ENCODE measurements around the gene PAQR4.
A peak's percentile ranks its signal among the peaks of the same experiment; 100 is the strongest.

Gene PAQR4

DNA sequence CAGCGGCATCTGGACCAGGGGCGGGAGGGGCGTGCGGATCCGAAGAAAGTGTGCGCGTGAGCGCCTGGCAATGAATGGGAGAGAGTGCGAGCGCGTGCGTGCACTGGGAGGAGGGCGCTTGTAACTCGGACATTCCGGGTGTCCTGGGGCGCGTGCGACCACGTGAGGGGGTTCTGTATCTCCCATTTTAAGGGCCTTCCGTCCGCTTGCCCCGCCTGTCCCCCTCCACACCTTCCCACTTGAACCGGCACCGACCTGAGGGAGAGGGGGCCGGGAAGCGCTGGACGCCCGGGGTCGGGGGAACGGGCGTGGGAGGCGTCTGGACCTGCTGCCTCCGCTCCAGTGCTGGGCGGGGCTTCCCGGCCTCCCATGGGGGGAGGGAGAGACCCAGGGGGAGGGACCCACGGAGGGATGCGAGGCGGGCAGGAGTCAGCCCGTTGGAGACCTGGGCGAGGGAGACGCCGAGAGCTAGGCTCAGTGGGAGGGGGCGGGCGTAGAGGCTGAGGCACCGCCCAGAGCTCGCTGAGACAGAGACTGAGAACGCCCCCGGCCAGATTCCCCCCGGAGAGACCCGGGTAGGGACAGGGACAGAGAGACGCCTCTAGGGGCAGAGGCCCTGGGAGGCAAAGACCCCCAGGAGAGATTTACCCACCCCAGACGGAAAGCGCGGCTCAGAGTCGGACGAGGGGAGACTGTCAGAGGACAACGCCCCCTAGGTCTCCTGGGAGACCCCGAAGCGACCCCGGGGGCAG lies 5.2 kb upstream of the PAQR4 start, which contains the start of gene KREMEN2:
TSS of gene KREMEN2 (plus strand) at position 553 of the 752 bp plus-strand sequence. CDS start 246 bp downstream, outside the sequence.
- peak within 1 kb of the TSS; percentile 91 for H3K4me3 ChIP-seq (ENCODE audit: low read length)
- peaks cover 25% of the 10 kb centered on the region for H3K79me2 ChIP-seq (ENCODE audit: low read length)
- peaks cover 52% of the 10 kb centered on the region for H3K4me1 ChIP-seq (ENCODE audit: low read length)
- H2AFZ ChIP-seq (ENCODE audit: low read depth, low read length): no peak within 1 kb of the TSS
- H3K27me3 ChIP-seq (ENCODE audit: low read depth, low read length): no peaks in the 10 kb centered on the region
- no peaks in the 10 kb centered on the region for H3K9me3 ChIP-seq (ENCODE audit: insufficient read depth, low read length)
- H3K36me3 ChIP-seq (replicated peaks; ENCODE audit: low read depth, low read length): peaks cover 9% of the 10 kb centered on the region
- TF ChIP-seq, protein P1, sequence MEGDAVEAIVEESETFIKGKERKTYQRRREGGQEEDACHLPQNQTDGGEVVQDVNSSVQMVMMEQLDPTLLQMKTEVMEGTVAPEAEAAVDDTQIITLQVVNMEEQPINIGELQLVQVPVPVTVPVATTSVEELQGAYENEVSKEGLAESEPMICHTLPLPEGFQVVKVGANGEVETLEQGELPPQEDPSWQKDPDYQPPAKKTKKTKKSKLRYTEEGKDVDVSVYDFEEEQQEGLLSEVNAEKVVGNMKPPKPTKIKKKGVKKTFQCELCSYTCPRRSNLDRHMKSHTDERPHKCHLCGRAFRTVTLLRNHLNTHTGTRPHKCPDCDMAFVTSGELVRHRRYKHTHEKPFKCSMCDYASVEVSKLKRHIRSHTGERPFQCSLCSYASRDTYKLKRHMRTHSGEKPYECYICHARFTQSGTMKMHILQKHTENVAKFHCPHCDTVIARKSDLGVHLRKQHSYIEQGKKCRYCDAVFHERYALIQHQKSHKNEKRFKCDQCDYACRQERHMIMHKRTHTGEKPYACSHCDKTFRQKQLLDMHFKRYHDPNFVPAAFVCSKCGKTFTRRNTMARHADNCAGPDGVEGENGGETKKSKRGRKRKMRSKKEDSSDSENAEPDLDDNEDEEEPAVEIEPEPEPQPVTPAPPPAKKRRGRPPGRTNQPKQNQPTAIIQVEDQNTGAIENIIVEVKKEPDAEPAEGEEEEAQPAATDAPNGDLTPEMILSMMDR (IDR thresholded peaks at IDR 0.05; ENCODE audit: low read depth, low read length): peak; percentile 41
- no peak for TF ChIP-seq EZH2phosphoT487 (IDR thresholded peaks at IDR 0.05; ENCODE audit: low read depth)
- H4K20me1 ChIP-seq (ENCODE audit: insufficient read depth, low read length): peaks cover 10% of the 10 kb centered on the region
- peak within 1 kb of the TSS; percentile 98 for H3K9ac ChIP-seq (ENCODE audit: low read length)
- H3K27ac ChIP-seq (ENCODE audit: low read length): peak within 1 kb of the TSS; percentile 88
- peak within 1 kb of the TSS; percentile 97 for H3K4me2 ChIP-seq (ENCODE audit: low read length)

DNA sequence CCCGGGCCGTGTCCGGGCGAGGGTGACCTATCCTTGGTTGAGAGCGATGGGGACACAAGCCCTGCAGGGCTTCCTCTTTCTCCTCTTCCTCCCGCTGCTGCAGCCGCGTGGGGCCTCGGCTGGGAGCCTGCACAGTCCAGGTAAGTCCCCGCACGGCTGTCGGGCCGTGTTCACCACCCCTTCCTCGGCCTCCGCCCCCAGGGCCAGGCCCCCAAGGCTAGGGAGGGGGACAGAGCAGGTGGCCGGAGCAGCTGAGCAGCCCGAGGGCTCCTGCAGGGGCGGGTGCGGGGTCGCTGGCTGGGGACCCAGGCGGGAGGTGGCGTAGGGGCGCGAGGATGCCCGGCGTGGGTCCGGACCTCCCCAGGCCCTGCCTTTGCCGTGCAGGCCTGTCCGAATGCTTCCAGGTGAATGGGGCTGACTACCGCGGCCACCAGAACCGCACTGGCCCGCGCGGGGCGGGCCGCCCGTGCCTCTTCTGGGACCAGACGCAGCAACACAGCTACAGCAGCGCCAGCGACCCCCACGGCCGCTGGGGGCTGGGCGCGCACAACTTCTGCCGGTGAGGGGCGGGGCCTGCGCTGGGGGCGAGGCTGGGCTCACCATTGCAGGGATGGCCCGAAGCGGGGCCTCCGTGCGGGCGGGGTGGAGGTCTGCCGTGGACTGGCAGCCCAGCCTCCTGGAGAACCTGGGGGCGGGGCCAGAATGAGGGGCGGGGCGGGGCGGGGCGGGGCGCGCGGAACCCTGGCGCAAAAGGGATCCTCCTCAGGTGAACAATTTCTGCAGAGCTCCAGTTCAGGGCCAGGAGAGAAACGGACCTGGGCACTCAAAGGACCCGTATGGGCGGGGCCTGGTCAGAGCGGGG lies 4.4 kb upstream of the PAQR4 start:
- Histone ChIP-seq H3K9me3 (ENCODE audit: insufficient read depth, low read length) (no peaks in the 10 kb centered on the region), H3K27ac (ENCODE audit: low read length) (peak overlapping the region; percentile 88), H3K4me3 (ENCODE audit: low read length) (peak overlapping the region; percentile 91), H3K79me2 (ENCODE audit: low read length) (peaks cover 29% of the 10 kb centered on the region), H3K27me3 (ENCODE audit: low read depth, low read length) (no peaks in the 10 kb centered on the region), H3K36me3 (replicated peaks; ENCODE audit: low read depth, low read length) (peaks cover 9% of the 10 kb centered on the region), H2AFZ (ENCODE audit: low read depth, low read length) (no peak overlapping the region), H3K9ac (ENCODE audit: low read length) (peak overlapping the region; percentile 98), H4K20me1 (ENCODE audit: insufficient read depth, low read length) (peaks cover 10% of the 10 kb centered on the region), H3K4me1 (ENCODE audit: low read length) (peaks cover 44% of the 10 kb centered on the region), H3K4me2 (ENCODE audit: low read length) (peak overlapping the region; percentile 97)
- TF ChIP-seq, protein P1 (IDR thresholded peaks at IDR 0.05; ENCODE audit: low read depth, low read length): no peak
- no peak for TF ChIP-seq EZH2phosphoT487 (IDR thresholded peaks at IDR 0.05; ENCODE audit: low read depth)

DNA sequence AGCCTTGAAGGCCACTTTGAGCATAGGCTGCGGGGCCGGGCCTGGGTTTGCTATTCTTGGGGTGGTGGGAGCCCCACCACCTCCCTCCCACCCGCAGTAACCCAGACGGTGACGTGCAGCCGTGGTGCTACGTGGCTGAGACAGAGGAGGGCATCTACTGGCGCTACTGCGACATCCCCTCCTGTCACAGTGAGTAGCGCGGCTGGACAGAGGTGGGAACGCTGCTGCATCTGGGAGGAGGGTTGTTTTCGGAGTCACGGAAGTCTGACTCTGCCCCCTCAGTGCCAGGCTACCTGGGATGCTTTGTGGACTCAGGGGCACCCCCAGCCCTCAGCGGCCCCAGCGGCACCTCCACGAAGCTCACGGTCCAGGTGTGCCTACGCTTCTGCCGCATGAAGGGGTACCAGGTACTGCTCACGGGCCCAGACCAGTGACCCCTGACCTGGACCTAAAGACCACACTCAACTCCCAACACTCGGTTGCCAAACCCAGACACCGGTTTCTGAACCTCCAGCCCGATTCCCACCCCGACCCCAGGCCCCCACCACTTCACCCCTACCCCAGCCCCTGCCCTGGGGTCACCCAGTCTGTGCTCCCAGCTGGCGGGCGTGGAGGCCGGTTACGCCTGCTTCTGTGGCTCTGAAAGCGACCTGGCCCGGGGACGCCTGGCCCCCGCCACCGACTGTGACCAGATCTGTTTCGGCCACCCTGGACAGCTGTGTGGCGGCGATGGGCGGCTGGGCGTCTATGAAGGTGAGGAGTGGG lies 2.9 kb upstream of the PAQR4 start:
- Histone ChIP-seq H3K4me3 (ENCODE audit: low read length) (peak overlapping the region; percentile 75), H3K79me2 (ENCODE audit: low read length) (peaks cover 45% of the 10 kb centered on the region), H3K36me3 (replicated peaks; ENCODE audit: low read depth, low read length) (peaks cover 9% of the 10 kb centered on the region), H4K20me1 (ENCODE audit: insufficient read depth, low read length) (peaks cover 21% of the 10 kb centered on the region), H3K4me2 (ENCODE audit: low read length) (peak overlapping the region; percentile 76), H3K27ac (ENCODE audit: low read length) (peak overlapping the region; percentile 61), H3K4me1 (ENCODE audit: low read length) (peaks cover 39% of the 10 kb centered on the region), H2AFZ (ENCODE audit: low read depth, low read length) (no peak overlapping the region), H3K9me3 (ENCODE audit: insufficient read depth, low read length) (no peaks in the 10 kb centered on the region), H3K9ac (ENCODE audit: low read length) (peak overlapping the region; percentile 31; the same call in 1 of the 2 replicates), H3K27me3 (ENCODE audit: low read depth, low read length) (no peaks in the 10 kb centered on the region)
- TF ChIP-seq, protein P1 (IDR thresholded peaks at IDR 0.05; ENCODE audit: low read depth, low read length): no peak
- no peak for TF ChIP-seq EZH2phosphoT487 (IDR thresholded peaks at IDR 0.05; ENCODE audit: low read depth)

All from OCI-LY3 (cell line).